ENCODE measurements around the gene ZC3H7B.

DNA sequence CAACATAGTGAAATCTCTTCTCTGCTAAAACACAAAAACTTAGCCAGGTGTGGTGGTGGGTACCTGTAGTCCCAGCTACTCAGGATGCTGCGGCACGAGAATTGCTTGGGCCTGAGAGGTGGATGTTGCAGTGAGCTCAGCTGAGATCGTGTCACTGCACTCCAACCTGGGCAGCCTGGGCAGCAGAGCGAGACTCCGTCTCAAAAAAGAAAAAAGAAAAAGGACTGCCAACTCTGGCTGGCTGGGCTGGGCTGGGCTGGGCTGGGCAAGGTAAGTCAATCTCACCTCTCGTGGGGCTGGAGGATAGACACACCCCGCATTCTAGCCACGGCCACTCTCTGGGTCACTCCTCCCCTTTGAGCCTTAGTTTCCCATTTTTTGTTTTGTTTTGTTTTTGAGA, 107.3 kb downstream of the ZC3H7B start:
- TF ChIP-seq REST (IDR thresholded peaks at IDR 0.05; ENCODE audit: low read depth): no peak
- TF ChIP-seq NFIC (IDR thresholded peaks at IDR 0.05): no peak
- no peak for TF ChIP-seq YY1 (IDR thresholded peaks at IDR 0.05; ENCODE audit: low read depth)
